Progenitor cell of endocrine pancreas (in vitro differentiated cells): ENCODE data around the gene AGBL1. TPM values are rescaled to one million over a fixed set of nuclear protein-coding genes. Genes with fewer than 3 reads are reported as not detected.

ENCODE experiments used
- DNase-seq: peaks from one replicate; pipeline ENCODE4 v3.0.0; 2021; ENCODE audit warnings: low spot score; ENCODE audit not compliant: unreplicated experiment
- H3K27ac Mint-ChIP-seq: 2 replicates; pipeline ENCODE4 v1.8.0; 2021; ENCODE audit warnings: mild to moderate bottlenecking, moderate library complexity, mixed read lengths
- H3K27me3 Mint-ChIP-seq: 2 replicates; pipeline ENCODE4 v1.8.0; 2021; ENCODE audit warnings: mixed read lengths
- H3K36me3 Mint-ChIP-seq: 2 replicates; pipeline ENCODE4 v1.8.0; 2022; ENCODE audit warnings: mixed read lengths; ENCODE audit not compliant: insufficient read depth
- H3K4me1 Mint-ChIP-seq: 2 replicates; pipeline ENCODE4 v1.8.0; 2021; ENCODE audit warnings: low read depth, mixed read lengths
- H3K4me3 Mint-ChIP-seq: 2 replicates; pipeline ENCODE4 v1.8.0; 2021; ENCODE audit warnings: low read depth, mild to moderate bottlenecking, moderate library complexity, mixed read lengths
- H3K9me3 Mint-ChIP-seq: 2 replicates; pipeline ENCODE4 v1.8.0; 2021; ENCODE audit warnings: low read depth, mixed read lengths
- CTCF ChIP-seq: fragments of 200-600 bp; sonication (generic); IDR thresholded peaks from one replicate; pipeline ENCODE4 v1.5.0; 2021; ENCODE audit warnings: antibody characterized with exemption, mild to moderate bottlenecking; ENCODE audit not compliant: unreplicated experiment
- total RNA-seq: library from RNA; stranded (reverse); gene quantifications from 2 replicates; pipeline ENCODE4 v1.2.1, GENCODE V29; 2021

The AGBL1 gene
- total RNA-seq, 1 donor from 2014 or later: not detected

GRCh38 chr15:86616771-86617170, 537.1 kb downstream of the AGBL1 start:
- H3K27ac Mint-ChIP-seq: no peak overlapping the region
- H3K4me1 Mint-ChIP-seq: peaks cover 13% of the 10 kb centered on the region
- TF ChIP-seq CTCF: no peak
- H3K9me3 Mint-ChIP-seq: no peaks in the 10 kb centered on the region
- no peak for DNase-seq
- H3K4me3 Mint-ChIP-seq: no peak overlapping the region
- no peaks in the 10 kb centered on the region for H3K36me3 Mint-ChIP-seq
- H3K27me3 Mint-ChIP-seq: peaks cover 20% of the 10 kb centered on the region

GRCh38 chr15:86620157-86620556, 540.5 kb downstream of the AGBL1 start:
- Mint-ChIP-seq H3K36me3 (no peaks in the 10 kb centered on the region), H3K9me3 (no peaks in the 10 kb centered on the region), H3K27ac (no peak overlapping the region), H3K4me1 (peaks cover 11% of the 10 kb centered on the region), H3K27me3 (peaks cover 20% of the 10 kb centered on the region), H3K4me3 (no peak overlapping the region)
- DNase-seq: no peak
- no peak for TF ChIP-seq CTCF

- Mint-ChIP-seq H3K4me3 (no peak overlapping the region), H3K36me3 (no peaks in the 10 kb centered on the region), H3K27me3 (peaks cover 20% of the 10 kb centered on the region), H3K9me3 (no peaks in the 10 kb centered on the region), H3K27ac (no peak overlapping the region), H3K4me1 (peaks cover 11% of the 10 kb centered on the region)
- TF ChIP-seq CTCF: no peak
- DNase-seq: no peak
These were observed 541.1 kb downstream of the AGBL1 start for GRCh38 chr15:86620641-86621349.

- Mint-ChIP-seq H3K9me3 (no peaks in the 10 kb centered on the region), H3K27ac (no peak overlapping the region), H3K4me1 (peaks cover 11% of the 10 kb centered on the region), H3K36me3 (no peaks in the 10 kb centered on the region), H3K27me3 (peaks cover 26% of the 10 kb centered on the region), H3K4me3 (no peak overlapping the region)
- TF ChIP-seq CTCF: no peak
- DNase-seq: no peak
These were observed 543.6 kb downstream of the AGBL1 start for GRCh38 chr15:86623236-86623635.

GRCh38 chr15:86624261-86625036, 544.8 kb downstream of the AGBL1 start:
- no peaks in the 10 kb centered on the region for H3K36me3 Mint-ChIP-seq
- peak; percentile 19 for DNase-seq
- H3K27ac Mint-ChIP-seq: no peak overlapping the region
- peak; percentile 65 for TF ChIP-seq CTCF
- H3K4me3 Mint-ChIP-seq: no peak overlapping the region
- peaks cover 11% of the 10 kb centered on the region for H3K4me1 Mint-ChIP-seq
- no peaks in the 10 kb centered on the region for H3K9me3 Mint-ChIP-seq
- peaks cover 22% of the 10 kb centered on the region for H3K27me3 Mint-ChIP-seq
